HepG2 (cell line): ENCODE measurements around the gene POC1B. TPM values are rescaled to one million over a fixed set of nuclear protein-coding genes. Genes with fewer than 3 reads are reported as not detected.
A peak's percentile ranks its signal among the peaks of the same experiment; 100 is the strongest.

ENCODE experiments used
- ASH2L ChIP-seq: fragments of 300-600, 200-600 bp; sonication (generic); IDR thresholded peaks from 2 replicates; pipeline ENCODE4 v1.7.0; 2017; ENCODE audit warnings: low read depth, mild to moderate bottlenecking, moderate library complexity, mixed read lengths, low read length; ENCODE audit not compliant: insufficient read length
- GATAD2A ChIP-seq: IDR thresholded peaks from 2 replicates; pipeline ENCODE4 v1.6.1; 2016
- HNF4G ChIP-seq, 2 experiments: sonication (generic) in 1 of 2; formaldehyde crosslinking in 1 of 2; IDR thresholded peaks; 2 replicates each; pipeline versions ENCODE4 v1.4.0 to v1.6.1; 2011 to 2020; ENCODE audit warnings: borderline replicate concordance in 2 of 2, low read depth in 2 of 2, mild to moderate bottlenecking in 2 of 2, low read length in 1 of 2, missing genetic modification reagents in 1 of 2, moderate library complexity in 1 of 2
- MEF2D ChIP-seq: sonication (generic); formaldehyde crosslinking; IDR thresholded peaks from 2 replicates; pipeline ENCODE4 v1.5.1; 2020; ENCODE audit warnings: mild to moderate bottlenecking, missing genetic modification reagents
- RFXANK ChIP-seq: IDR thresholded peaks from 2 replicates; pipeline ENCODE4 v1.6.1; 2016
- TAF1 ChIP-seq: sonication (generic); formaldehyde crosslinking; IDR thresholded peaks from 2 replicates; pipeline ENCODE4 v1.4.0; 2020; ENCODE audit warnings: missing genetic modification reagents
- TEAD3 ChIP-seq: optimal IDR thresholded peaks from 2 replicates; pipeline ENCODE3; 2016; ENCODE audit warnings: borderline replicate concordance
- THAP11 ChIP-seq: IDR thresholded peaks from 2 replicates; pipeline ENCODE4 v1.6.1; 2016; ENCODE audit warnings: missing biosample characterization, missing genetic modification reagents
- ZNF24 ChIP-seq: fragments of 450-650 bp; IDR thresholded peaks from 2 replicates; pipeline ENCODE4 v1.6.1; 2017; ENCODE audit warnings: antibody characterized with exemption, mild to moderate bottlenecking
- ZNF747 ChIP-seq: sonication (generic); formaldehyde crosslinking; IDR thresholded peaks from 2 replicates; pipeline ENCODE4 v1.8.1; 2023; ENCODE audit warnings: missing genetic modification reagents, mild to moderate bottlenecking, borderline replicate concordance
- ZNF777 ChIP-seq: sonication (generic); formaldehyde crosslinking; IDR thresholded peaks from 2 replicates; pipeline ENCODE4 v1.4.0; 2020; ENCODE audit warnings: missing genetic modification reagents
- polyA plus RNA-seq, 8 experiments: library from polyadenylated mRNA; depleted of rRNA in 3 of 8; stranded (reverse) in 7 of 8; unstranded in 1 of 8; fragments of >200 nt; fragmentation: Illumina TruSeq in 4 of 8; extraction: Trizol in 4 of 8; gene quantifications; 2 replicates each; pipeline versions ENCODE4 v1.2.1 to v1.2.3, GENCODE V29; 2011 to 2016; ENCODE audit warnings: low read depth in 4 of 8, missing spikeins in 1 of 8, mixed read lengths in 1 of 8; ENCODE audit not compliant: insufficient read depth in 1 of 8
- total RNA-seq, 5 experiments: library from RNA; depleted of rRNA; stranded (reverse); fragments of >200 nt; fragmentation: Illumina TruSeq; extraction: Trizol; gene quantifications; 2 replicates each; pipeline ENCODE4 v1.2.3, GENCODE V29; 2016; ENCODE audit warnings: low read depth in 1 of 5
- TF ChIP-seq, protein P1 (sequence below): sonication (generic); formaldehyde crosslinking; IDR thresholded peaks from 2 replicates; pipeline ENCODE4 v1.4.0; 2020; ENCODE audit warnings: missing genetic modification reagents
- TF ChIP-seq, protein P2 (sequence below): IDR thresholded peaks from 2 replicates; pipeline ENCODE4 v1.6.1; 2016; ENCODE audit warnings: missing biosample characterization, missing genetic modification reagents, low read depth
- TF ChIP-seq, protein P3 (sequence below), 2 experiments: fragments of 450-650 bp in 1 of 2; sonication (generic) in 1 of 2; formaldehyde crosslinking; IDR thresholded peaks; 2 replicates each; pipeline versions ENCODE4 v1.5.0 to v1.8.0; 2020 to 2022; ENCODE audit warnings: mild to moderate bottlenecking in 1 of 2, missing genetic modification reagents in 1 of 2
- TF ChIP-seq, protein P4 (sequence below): IDR thresholded peaks from 2 replicates; pipeline ENCODE4 v1.6.1; 2016; ENCODE audit warnings: missing compliant biosample characterization, missing genetic modification reagents, borderline replicate concordance
- TF ChIP-seq, protein P5 (sequence below): sonication (generic); formaldehyde crosslinking; IDR thresholded peaks from 2 replicates; pipeline ENCODE4 v1.4.0; 2020; ENCODE audit warnings: mild to moderate bottlenecking, missing genetic modification reagents
- TF ChIP-seq, protein P6 (sequence below): IDR thresholded peaks from 2 replicates; pipeline ENCODE4 v1.6.1; 2016

The POC1B gene
- total and polyA plus RNA-seq, 2 of the 13 experiments (the other 11 are each of a cell fraction or from before 2014, with no cell fraction given), result 9.3 to 11.0 TPM

DNA sequence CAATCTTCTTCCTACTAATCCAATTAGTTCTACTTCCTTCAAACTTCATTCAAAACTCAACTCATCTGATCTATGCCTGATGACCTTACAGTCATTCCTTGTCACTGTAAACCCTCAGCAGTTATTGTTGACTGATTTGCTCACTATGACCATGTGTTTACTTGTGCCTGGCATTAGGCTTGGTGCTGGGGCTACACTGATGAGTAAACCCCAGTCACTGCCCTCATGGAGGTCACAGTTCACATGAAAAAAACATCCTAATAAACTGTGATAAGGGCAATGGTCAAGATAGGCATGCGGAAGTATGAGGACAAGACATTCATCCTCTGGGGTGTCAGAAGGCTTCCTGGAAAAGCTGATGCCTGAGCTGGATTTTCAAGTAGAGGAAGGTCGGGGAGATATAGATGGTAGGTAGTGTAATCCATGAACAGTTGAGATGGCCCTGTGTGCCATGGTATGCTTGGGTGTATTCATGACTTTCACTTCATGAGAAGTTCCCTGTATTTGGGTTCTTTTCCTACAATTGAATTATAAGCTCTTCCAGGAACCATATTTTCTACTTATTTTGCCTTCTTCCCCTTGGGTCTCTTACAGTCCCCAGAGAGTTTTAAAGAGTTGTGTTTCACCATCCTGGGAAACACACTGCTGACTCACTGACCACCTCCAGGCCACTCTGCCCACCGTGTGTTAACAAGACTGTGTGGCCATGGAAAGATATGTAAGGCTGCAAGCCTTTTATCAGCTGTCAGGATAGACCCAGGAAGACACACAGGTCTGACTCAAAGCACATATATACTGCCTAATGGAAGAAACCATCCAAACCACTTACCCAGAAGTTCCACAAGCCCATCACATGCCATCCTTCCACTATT, 134.8 kb downstream of the POC1B start (continued):
- peak; percentile 41 for TF ChIP-seq ASH2L
- TF ChIP-seq MEF2D (CRISPR knock-in tag), result peak; percentile 88
- TF ChIP-seq TEAD3 (CRISPR knock-in tag), result peak; percentile 99
- 0 out of 2 replicates have a peak, but pooled peaks have one; percentile 45 for TF ChIP-seq RFXANK (CRISPR knock-in tag)
- TF ChIP-seq GATAD2A, result peak; percentile 97
- TF ChIP-seq TAF1, result peak; percentile 36; the same call in 1 of the 2 replicates
- TF ChIP-seq, protein P1, sequence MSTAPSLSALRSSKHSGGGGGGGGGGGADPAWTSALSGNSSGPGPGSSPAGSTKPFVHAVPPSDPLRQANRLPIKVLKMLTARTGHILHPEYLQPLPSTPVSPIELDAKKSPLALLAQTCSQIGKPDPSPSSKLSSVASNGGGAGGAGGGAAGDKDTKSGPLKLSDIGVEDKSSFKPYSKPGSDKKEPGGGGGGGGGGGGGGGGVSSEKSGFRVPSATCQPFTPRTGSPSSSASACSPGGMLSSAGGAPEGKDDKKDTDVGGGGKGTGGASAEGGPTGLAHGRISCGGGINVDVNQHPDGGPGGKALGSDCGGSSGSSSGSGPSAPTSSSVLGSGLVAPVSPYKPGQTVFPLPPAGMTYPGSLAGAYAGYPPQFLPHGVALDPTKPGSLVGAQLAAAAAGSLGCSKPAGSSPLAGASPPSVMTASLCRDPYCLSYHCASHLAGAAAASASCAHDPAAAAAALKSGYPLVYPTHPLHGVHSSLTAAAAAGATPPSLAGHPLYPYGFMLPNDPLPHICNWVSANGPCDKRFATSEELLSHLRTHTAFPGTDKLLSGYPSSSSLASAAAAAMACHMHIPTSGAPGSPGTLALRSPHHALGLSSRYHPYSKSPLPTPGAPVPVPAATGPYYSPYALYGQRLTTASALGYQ (CRISPR knock-in tag), result peak; percentile 88
- TF ChIP-seq ZNF747 (CRISPR knock-in tag), result peak; percentile 85; the same call in 1 of the 2 replicates
- 0 out of 2 replicates have a peak, but pooled peaks have one; percentile 42 for TF ChIP-seq HNF4G (IDR thresholded peaks at IDR 0.05; ENCODE audit: borderline replicate concordance, low read depth, low read length)
- TF ChIP-seq HNF4G (CRISPR knock-in tag; IDR thresholded peaks at IDR 0.05; ENCODE audit: borderline replicate concordance, low read depth), result peak; percentile 47; the same call in 1 of the 2 replicates
- TF ChIP-seq, protein P2, sequence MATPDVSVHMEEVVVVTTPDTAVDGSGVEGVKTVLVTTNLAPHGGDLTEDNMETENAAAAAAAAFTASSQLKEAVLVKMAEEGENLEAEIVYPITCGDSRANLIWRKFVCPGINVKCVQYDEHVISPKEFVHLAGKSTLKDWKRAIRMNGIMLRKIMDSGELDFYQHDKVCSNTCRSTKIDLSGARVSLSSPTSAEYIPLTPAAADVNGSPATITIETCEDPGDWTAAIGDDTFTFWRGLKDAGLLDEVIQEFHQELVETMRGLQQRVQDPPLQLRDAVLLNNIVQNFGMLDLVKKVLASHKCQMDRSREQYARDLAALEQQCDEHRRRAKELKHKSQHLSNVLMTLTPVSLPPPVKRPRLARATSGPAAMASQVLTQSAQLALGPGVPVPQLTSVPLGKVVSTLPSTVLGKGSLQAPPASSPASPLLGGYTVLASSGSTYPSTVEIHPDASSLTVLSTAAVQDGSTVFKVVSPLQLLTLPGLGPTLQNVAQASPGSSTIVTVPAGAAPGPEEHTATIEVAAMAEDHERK, result no peak
- no peak for TF ChIP-seq ZNF777
- TF ChIP-seq THAP11, result peak; percentile 66
- TF ChIP-seq, protein P3, sequence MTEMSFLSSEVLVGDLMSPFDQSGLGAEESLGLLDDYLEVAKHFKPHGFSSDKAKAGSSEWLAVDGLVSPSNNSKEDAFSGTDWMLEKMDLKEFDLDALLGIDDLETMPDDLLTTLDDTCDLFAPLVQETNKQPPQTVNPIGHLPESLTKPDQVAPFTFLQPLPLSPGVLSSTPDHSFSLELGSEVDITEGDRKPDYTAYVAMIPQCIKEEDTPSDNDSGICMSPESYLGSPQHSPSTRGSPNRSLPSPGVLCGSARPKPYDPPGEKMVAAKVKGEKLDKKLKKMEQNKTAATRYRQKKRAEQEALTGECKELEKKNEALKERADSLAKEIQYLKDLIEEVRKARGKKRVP (CRISPR knock-in tag; IDR thresholded peaks at IDR 0.05), result peak in 1 of 2 experiments; percentile 84; a peak in 2 of 4 replicates
- TF ChIP-seq, protein P4, sequence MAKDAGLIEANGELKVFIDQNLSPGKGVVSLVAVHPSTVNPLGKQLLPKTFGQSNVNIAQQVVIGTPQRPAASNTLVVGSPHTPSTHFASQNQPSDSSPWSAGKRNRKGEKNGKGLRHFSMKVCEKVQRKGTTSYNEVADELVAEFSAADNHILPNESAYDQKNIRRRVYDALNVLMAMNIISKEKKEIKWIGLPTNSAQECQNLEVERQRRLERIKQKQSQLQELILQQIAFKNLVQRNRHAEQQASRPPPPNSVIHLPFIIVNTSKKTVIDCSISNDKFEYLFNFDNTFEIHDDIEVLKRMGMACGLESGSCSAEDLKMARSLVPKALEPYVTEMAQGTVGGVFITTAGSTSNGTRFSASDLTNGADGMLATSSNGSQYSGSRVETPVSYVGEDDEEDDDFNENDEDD (CRISPR knock-in tag), result peak; percentile 54; the same call in 1 of the 2 replicates
- TF ChIP-seq, protein P5, sequence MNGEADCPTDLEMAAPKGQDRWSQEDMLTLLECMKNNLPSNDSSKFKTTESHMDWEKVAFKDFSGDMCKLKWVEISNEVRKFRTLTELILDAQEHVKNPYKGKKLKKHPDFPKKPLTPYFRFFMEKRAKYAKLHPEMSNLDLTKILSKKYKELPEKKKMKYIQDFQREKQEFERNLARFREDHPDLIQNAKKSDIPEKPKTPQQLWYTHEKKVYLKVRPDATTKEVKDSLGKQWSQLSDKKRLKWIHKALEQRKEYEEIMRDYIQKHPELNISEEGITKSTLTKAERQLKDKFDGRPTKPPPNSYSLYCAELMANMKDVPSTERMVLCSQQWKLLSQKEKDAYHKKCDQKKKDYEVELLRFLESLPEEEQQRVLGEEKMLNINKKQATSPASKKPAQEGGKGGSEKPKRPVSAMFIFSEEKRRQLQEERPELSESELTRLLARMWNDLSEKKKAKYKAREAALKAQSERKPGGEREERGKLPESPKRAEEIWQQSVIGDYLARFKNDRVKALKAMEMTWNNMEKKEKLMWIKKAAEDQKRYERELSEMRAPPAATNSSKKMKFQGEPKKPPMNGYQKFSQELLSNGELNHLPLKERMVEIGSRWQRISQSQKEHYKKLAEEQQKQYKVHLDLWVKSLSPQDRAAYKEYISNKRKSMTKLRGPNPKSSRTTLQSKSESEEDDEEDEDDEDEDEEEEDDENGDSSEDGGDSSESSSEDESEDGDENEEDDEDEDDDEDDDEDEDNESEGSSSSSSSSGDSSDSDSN, result 0 out of 2 replicates have a peak, but pooled peaks have one; percentile 39
- TF ChIP-seq ZNF24, result no peak
- TF ChIP-seq, protein P6, sequence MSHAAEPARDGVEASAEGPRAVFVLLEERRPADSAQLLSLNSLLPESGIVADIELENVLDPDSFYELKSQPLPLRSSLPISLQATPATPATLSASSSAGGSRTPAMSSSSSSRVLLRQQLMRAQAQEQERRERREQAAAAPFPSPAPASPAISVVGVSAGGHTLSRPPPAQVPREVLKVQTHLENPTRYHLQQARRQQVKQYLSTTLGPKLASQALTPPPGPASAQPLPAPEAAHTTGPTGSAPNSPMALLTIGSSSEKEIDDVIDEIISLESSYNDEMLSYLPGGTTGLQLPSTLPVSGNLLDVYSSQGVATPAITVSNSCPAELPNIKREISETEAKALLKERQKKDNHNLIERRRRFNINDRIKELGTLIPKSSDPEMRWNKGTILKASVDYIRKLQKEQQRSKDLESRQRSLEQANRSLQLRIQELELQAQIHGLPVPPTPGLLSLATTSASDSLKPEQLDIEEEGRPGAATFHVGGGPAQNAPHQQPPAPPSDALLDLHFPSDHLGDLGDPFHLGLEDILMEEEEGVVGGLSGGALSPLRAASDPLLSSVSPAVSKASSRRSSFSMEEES (CRISPR knock-in tag), result peak; percentile 85
